Endothelial cell of umbilical vein (primary cell): ENCODE results near the gene CD247. TPM values are rescaled to one million over a fixed set of nuclear protein-coding genes. Genes with fewer than 3 reads are reported as not detected.

ENCODE experiments used
- BruUV-seq: library from RNA; stranded (reverse); fragments of 400-500 nt; replicated peaks from 2 replicates; lab custom pipeline; 2021; lab: Mats Ljungman, UMichigan
- CTCF ChIA-PET: fragments of 300-600, 350-600 bp; sonication (Branson Sonifier 250); formaldehyde crosslinking; loops from one replicate; lab custom pipeline; 2021; ENCODE audit warnings: antibody characterized with exemption, inconsistent platforms; lab: Charles Lee
- POLR2A ChIA-PET: fragments of 300-600, 350-600 bp; sonication (Branson Sonifier 250); formaldehyde crosslinking; loops from one replicate; lab custom pipeline; 2021; ENCODE audit warnings: antibody characterized with exemption, inconsistent platforms; lab: Charles Lee
- DNase-seq: peaks from one replicate; pipeline ENCODE4 v3.0.0-alpha.2; 2011; ENCODE audit warnings: low read depth, low spot score
- FAIRE-seq: peaks from 2 replicates; lab custom pipeline; 2011; peaks lifted over from hg19 to GRCh38; lab: Jason Lieb, UNC
- H2AFZ ChIP-seq: 2 replicates; pipeline ENCODE4 v1.6.0; 2012; ENCODE audit warnings: low read depth, low read length, control low read depth, inconsistent platforms
- H3K27ac ChIP-seq: 2 replicates; pipeline ENCODE4 v1.5.1; 2011; ENCODE audit warnings: low read depth, mild to moderate bottlenecking, control low read depth, low read length, moderate library complexity; ENCODE audit not compliant: insufficient read depth
- H3K27me3 ChIP-seq, 2 experiments: 2 replicates each; pipeline versions ENCODE4 v1.6.0 to v1.6.1; 2011; ENCODE audit warnings: low read length in 2 of 2, mixed read lengths in 1 of 2; ENCODE audit not compliant: control insufficient read depth in 2 of 2, insufficient read depth in 2 of 2
- H3K36me3 ChIP-seq, 2 experiments: 2 replicates in 1 of 2; 3 replicates in 1 of 2; pipeline ENCODE4 v1.5.1; 2011; ENCODE audit warnings: low read length in 2 of 2, mild to moderate bottlenecking in 1 of 2, moderate library complexity in 1 of 2; ENCODE audit not compliant: control insufficient read depth in 2 of 2, insufficient read depth in 2 of 2; ENCODE audit errors: extremely low read depth in 1 of 2
- H3K4me1 ChIP-seq: 3 replicates; pipeline ENCODE4 v1.5.1; 2011; ENCODE audit warnings: mild to moderate bottlenecking, low read length; ENCODE audit not compliant: control insufficient read depth, insufficient read depth; ENCODE audit errors: extremely low read depth
- H3K4me2 ChIP-seq: 2 replicates; pipeline ENCODE4 v1.6.1; 2011; ENCODE audit warnings: low read length, control low read depth, mixed read lengths; ENCODE audit not compliant: insufficient read depth
- H3K4me3 ChIP-seq, 3 experiments: fragments of 200-600 bp in 1 of 3; sonication (generic), shearing (Covaris generic) in 1 of 3; replicated peaks in 1 of 3; 2 replicates each; pipeline ENCODE4 v1.5.1; 2011 to 2016; ENCODE audit warnings: control low read depth in 3 of 3, low read length in 3 of 3, mild to moderate bottlenecking in 2 of 3, inconsistent platforms in 1 of 3, low read depth in 1 of 3, moderate library complexity in 1 of 3; ENCODE audit not compliant: insufficient read depth in 1 of 3
- H3K79me2 ChIP-seq: 2 replicates; pipeline ENCODE4 v1.6.0; 2012; ENCODE audit warnings: low read length, inconsistent platforms; ENCODE audit not compliant: control insufficient read depth, insufficient read depth
- H3K9ac ChIP-seq: replicated peaks from 2 replicates; pipeline ENCODE3; 2011; ENCODE audit warnings: low read length, control low read depth; ENCODE audit not compliant: insufficient read depth; ENCODE audit errors: extremely low read depth
- H3K9me1 ChIP-seq: replicated peaks from 3 replicates; pipeline ENCODE4 v1.6.0; 2011; ENCODE audit warnings: mild to moderate bottlenecking, low read length; ENCODE audit not compliant: control insufficient read depth, insufficient read depth; ENCODE audit errors: extremely low read depth
- H3K9me3 ChIP-seq: replicated peaks from 2 replicates; pipeline ENCODE4 v1.5.1; 2012; ENCODE audit warnings: low read length, inconsistent platforms; ENCODE audit not compliant: control insufficient read depth, insufficient read depth
- H4K20me1 ChIP-seq: replicated peaks from 2 replicates; pipeline ENCODE3; 2011; ENCODE audit warnings: mild to moderate bottlenecking, low read length; ENCODE audit not compliant: control insufficient read depth, insufficient read depth; ENCODE audit errors: extremely low read depth
- CTCF ChIP-seq, 2 donors: IDR thresholded peaks; 1 replicate in 1 of 2; 2 replicates in 1 of 2; pipeline ENCODE4 v1.5.1; 2011; ENCODE audit warnings: low read length in 2 of 2, mild to moderate bottlenecking in 2 of 2, moderate library complexity in 2 of 2, control low read depth in 1 of 2, inconsistent platforms in 1 of 2, low read depth in 1 of 2; ENCODE audit not compliant: insufficient read depth in 1 of 2; ENCODE audit errors: extremely low read depth in 1 of 2
- EZH2 ChIP-seq: IDR thresholded peaks from 2 replicates; pipeline ENCODE4 v1.6.1; 2012; ENCODE audit warnings: borderline replicate concordance, low read depth, mild to moderate bottlenecking, moderate library complexity, low read length, inconsistent platforms; ENCODE audit not compliant: severe bottlenecking
- FOS ChIP-seq: IDR thresholded peaks from 2 replicates; pipeline ENCODE4 v1.6.1; 2011; ENCODE audit warnings: mild to moderate bottlenecking, low read length, moderate library complexity, borderline replicate concordance; ENCODE audit not compliant: insufficient read depth
- GATA2 ChIP-seq: IDR thresholded peaks from 2 replicates; pipeline ENCODE4 v1.7.0; 2011; ENCODE audit warnings: low read depth, mild to moderate bottlenecking, moderate library complexity, mixed read lengths, low read length; ENCODE audit not compliant: insufficient read length, insufficient read depth
- JUN ChIP-seq: IDR thresholded peaks from 2 replicates; pipeline ENCODE4 v1.6.1; 2011; ENCODE audit warnings: borderline replicate concordance, low read depth; ENCODE audit not compliant: insufficient read length, insufficient read depth
- MAX ChIP-seq: IDR thresholded peaks from 2 replicates; pipeline ENCODE4 v1.6.1; 2011; ENCODE audit not compliant: insufficient read depth, insufficient read length
- MYC ChIP-seq: IDR thresholded peaks from one replicate; pipeline ENCODE4 v1.6.1; 2011; ENCODE audit warnings: mild to moderate bottlenecking, low read depth, low read length
- POLR2A ChIP-seq: IDR thresholded peaks from 2 replicates; pipeline ENCODE4 v1.6.1; 2012; ENCODE audit warnings: low read depth, mild to moderate bottlenecking, control low read depth, low read length
- POLR2AphosphoS5 ChIP-seq: IDR thresholded peaks from 2 replicates; pipeline ENCODE4 v1.6.1; 2012; ENCODE audit warnings: low read depth, mild to moderate bottlenecking, control low read depth, low read length, moderate library complexity; ENCODE audit not compliant: insufficient read depth
- dilution Hi-C: fragments of 300-500 bp; cut with MboI; formaldehyde crosslinking; loops from one replicate; pipeline ENCODE4 v1.15.0; 2019; ENCODE audit warnings: low sequenced_read_pairs; ENCODE audit not compliant: extremely low pct_ligation_motif_present
- intact Hi-C: fragments of 100-400 bp; cut with micrococcal nuclease; formaldehyde crosslinking; loops from one replicate; pipeline ENCODE4 v1.10.0; 2022
- polyA plus RNA-seq, 4 experiments: library from polyadenylated mRNA; depleted of rRNA in 3 of 4; stranded (reverse) in 3 of 4; unstranded in 1 of 4; fragments of >200 nt; gene quantifications; 2 replicates each; pipeline versions ENCODE4 v1.2.1 to v1.2.3, GENCODE V29; 2011 to 2012; ENCODE audit warnings: missing spikeins in 1 of 4
- total RNA-seq: library from RNA; stranded (reverse); gene quantifications from 2 replicates; pipeline ENCODE4 v1.2.3, GENCODE V29; 2021

The CD247 gene
- total and polyA plus RNA-seq, 2 donors (not counting 3 experiments of a cell fraction or from before 2014, with no cell fraction given): not detected

GRCh38 chr1:167479331-167479979, 38.9 kb downstream of the CD247 start:
- DNase-seq (no peak), FAIRE-seq (no peak)
- H4K20me1 ChIP-seq: no peaks in the 10 kb centered on the region
- no peaks in the 10 kb centered on the region for H3K36me3 ChIP-seq
- no TSS peak for BruUV-seq
- no peaks in the 10 kb centered on the region for H3K9me3 ChIP-seq
- ChIA-PET CTCF (no interaction called here), POLR2A (no interaction called here)
- no peaks in the 10 kb centered on the region for H3K4me1 ChIP-seq
- dilution Hi-C loops: no loop called here
- intact Hi-C loops: no loop called here
- H3K4me3 ChIP-seq: no peak overlapping the region
- H2AFZ ChIP-seq: no peak overlapping the region
- H3K27me3 ChIP-seq: peaks cover 0 to 1% of the 10 kb centered on the region in 2 experiments
- no peak overlapping the region for H3K9ac ChIP-seq
- no peak overlapping the region for H3K27ac ChIP-seq
- H3K9me1 ChIP-seq: no peaks in the 10 kb centered on the region
- TF ChIP-seq GATA2: no peak
- TF ChIP-seq POLR2A: no peak
- TF ChIP-seq MAX: no peak
- TF ChIP-seq MYC: no peak
- no peak for TF ChIP-seq EZH2
- no peak for TF ChIP-seq FOS
- no peak for TF ChIP-seq JUN
- TF ChIP-seq POLR2AphosphoS5: no peak
- TF ChIP-seq CTCF (IDR thresholded peaks at IDR 0.05; ENCODE audit: extremely low read depth in 1 of 2, insufficient read depth in 1 of 2, low read depth in 1 of 2, low read length in 2 of 2): no peak
- no peaks in the 10 kb centered on the region for H3K79me2 ChIP-seq
- no peak overlapping the region for H3K4me2 ChIP-seq
